Left hindlimb (tissue), 1 donor: Measurements from ENCODE around the gene PKLR.
"Not testable (repeated sequence)": the region's sequence is repeated elsewhere in the genome, so short reads cannot be mapped to it uniquely, and the experiment has no call there.

Source experiments
- DNase-seq: peaks from one replicate; pipeline ENCODE4 v3.0.0-alpha.2; 2018

Gene PKLR

GRCh38 chr1:155316922-155317321 lies 15.7 kb upstream of the PKLR start:
- no peak for DNase-seq

DNA sequence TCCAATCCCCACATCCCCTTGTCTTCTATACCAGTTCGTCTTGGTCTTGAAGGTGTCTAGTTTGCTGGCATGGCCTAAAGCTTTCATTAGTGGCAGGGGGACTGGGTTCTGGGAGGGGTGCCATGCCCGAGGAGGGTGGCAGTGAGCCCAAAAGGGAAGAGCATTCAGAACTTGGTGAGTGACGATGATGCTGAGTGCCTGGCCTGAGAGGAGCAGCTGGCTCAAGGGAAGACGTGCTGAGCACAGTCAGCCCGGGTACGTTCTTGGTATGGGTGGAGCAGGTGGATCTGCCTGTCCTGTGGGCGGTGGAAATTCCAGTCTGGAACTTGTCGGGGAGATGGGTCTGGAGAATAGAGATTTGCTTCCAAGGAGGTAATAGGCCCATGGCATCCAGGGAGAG lies 12.0 kb upstream of the PKLR start:
- no peak for DNase-seq

DNA sequence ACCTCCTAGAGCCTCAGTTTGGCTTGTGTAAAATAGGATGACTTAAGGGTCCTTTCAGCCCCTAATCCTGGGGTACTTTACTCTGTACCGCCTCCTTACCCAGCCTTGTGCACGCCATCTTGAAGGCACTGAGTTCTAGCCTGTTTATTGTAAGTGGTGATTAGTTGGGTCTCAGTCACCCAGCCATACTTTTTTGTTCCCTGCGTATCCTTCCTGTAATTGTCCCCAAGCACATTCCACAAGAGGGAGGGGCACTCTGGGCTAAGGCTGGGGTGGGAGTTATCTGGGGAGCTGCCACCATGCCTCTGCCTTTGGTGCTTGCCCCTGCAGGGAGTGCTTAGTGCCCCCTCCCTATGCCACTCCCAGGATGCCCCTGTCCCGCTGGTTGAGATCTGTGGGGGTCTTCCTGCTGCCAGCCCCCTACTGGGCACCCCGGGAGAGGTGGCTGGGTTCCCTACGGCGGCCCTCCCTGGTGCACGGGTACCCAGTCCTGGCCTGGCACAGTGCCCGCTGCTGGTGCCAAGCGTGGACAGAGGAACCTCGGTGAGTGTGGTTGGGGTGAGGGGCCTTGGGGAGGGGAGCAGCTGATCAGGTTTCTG lies 8.3 kb upstream of the PKLR start:
- no peak for DNase-seq

GRCh38 chr1:155308493-155309422 lies 7.5 kb upstream of the PKLR start, which contains the start of gene FDPS:
Gene FDPS (plus strand): TSS chr1:155308866. CDS start chr1:155309790, 924 bp downstream.
- DNase-seq = peak; percentile 99

GRCh38 chr1:155307247-155307740 lies 6.1 kb upstream of the PKLR start:
- DNase-seq = no peak

- no peak for DNase-seq
These were observed 4.7 kb upstream of the PKLR start for GRCh38 chr1:155305881-155306391.

DNA sequence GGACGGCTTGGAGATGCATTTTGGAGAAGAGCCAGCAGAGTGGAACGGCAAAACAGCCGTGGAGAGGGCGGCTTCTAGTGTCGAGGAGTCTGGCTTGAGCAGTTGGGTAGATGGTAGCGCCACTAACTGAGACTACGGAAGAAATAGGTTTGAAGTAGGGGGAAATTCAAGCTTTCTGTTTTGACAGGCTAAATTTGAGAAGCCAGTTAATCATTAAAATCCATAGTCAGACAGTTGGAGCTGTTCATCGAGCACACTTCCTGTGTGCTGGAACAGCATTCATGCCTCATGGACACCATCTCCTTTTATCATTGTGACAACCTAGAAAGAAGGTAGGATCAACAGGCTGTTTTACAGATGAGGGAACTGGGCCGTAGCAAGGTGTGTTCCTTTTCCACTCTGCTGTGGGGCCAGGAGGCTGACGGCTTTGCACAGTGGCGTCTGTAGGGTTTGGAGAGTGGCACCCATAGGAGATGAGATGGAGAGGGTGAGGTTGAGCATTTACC lies 3.4 kb upstream of the PKLR start:
- DNase-seq = no peak

- DNase-seq = no peak
These were observed 497 bp downstream of the PKLR start for GRCh38 chr1:155300553-155301329.

DNA sequence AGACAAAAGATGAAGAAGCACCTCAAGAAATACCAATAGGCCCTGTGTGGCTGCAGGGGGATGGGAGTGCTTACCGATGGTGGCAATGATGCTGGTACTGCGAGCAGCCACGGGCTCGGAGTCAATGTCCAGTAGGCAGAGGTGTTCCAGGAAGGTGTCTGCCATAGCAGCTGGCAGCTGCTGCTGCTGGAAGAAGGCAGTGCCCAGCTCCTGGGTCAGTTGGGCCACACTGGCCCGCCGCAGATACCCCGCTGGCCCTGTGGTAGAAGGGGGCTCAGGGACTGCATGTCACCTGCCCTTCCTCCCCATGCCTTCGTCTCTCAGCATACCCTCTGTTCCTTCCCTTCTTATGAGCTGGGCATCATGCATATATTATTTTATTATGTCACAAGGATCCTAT lies 1.2 kb downstream of the PKLR start:
- DNase-seq = no peak

DNA sequence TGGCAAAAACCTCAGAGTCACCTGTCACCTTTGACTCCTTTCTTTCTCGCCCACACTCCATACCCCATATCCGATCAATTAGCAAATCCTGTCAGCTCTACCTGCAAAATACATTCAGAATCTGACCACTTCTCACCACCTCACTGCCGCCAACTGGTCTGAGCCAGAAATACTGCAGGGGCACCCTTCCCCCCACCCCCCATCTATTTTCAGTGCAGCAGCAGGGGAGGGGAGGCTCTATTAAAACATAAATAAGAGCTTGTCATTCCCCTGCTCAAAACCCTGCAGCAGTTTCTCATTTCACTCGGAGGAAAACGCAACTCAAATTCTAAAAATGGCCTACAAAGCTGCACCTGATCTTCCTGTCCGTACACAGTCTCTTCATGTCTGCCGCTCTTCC lies 3.9 kb downstream of the PKLR start:
- no peak for DNase-seq

GRCh38 chr1:155296661-155297060 lies 4.6 kb downstream of the PKLR start:
- DNase-seq = no peak

GRCh38 chr1:155295942-155296267 lies 5.3 kb downstream of the PKLR start:
- DNase-seq = no peak

GRCh38 chr1:155295183-155295941 lies 5.9 kb downstream of the PKLR start:
- DNase-seq = no peak

- no peak for DNase-seq
These were observed 6.6 kb downstream of the PKLR start for GRCh38 chr1:155294520-155295182.

DNA sequence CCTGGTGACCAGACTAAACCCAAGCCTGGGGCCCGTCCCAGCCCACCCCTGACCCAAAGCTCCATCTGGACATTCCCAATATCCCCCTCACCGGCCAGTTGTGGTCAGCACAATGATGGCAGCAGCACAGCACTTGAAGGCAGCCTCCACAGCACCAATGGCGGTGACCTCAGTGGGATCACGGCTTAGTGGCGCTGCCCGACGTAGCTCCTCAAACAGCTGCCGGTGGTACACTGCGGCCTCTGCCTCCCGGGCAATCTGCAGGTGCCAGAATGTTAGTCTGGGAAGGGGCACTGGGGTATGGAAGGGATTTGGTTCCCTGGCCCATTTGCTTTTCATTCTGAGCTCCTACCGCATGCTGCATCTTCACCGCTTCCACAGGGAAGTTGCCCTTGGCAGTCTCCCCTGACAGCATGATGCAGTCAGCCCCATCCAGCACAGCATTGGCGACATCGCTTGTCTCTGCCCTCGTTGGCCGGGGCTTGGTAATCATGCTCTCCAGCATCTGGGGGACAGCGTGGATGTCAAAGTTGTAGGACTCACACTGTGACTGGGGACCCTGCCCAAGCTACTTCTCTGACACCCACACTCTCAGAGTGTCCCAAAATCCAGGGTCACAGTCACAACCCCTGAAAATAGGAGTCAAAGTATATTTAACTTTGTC lies 8.0 kb downstream of the PKLR start:
- DNase-seq = no peak

DNA sequence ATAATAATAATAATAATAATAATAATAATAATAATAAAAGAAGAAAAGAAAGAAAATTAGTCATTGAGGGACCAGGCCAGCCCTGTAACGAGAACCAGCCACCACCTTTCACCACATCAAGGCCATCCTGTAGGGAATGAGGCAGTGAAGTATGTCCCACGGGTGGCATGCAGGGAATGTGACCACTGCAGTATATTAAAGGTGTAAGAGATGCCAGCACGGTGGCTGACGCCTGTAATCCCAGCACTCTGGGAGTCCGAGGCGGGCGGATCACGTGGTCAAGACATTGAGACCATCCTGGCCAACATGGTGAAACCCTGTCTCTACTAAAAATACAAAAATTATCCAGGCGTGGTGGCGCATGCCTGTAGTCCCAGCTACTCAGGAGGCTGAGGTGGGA lies 10.2 kb downstream of the PKLR start:
- DNase-seq = not testable (repeated sequence)

GRCh38 chr1:155287987-155288543 lies 13.2 kb downstream of the PKLR start:
- DNase-seq = no peak

DNA sequence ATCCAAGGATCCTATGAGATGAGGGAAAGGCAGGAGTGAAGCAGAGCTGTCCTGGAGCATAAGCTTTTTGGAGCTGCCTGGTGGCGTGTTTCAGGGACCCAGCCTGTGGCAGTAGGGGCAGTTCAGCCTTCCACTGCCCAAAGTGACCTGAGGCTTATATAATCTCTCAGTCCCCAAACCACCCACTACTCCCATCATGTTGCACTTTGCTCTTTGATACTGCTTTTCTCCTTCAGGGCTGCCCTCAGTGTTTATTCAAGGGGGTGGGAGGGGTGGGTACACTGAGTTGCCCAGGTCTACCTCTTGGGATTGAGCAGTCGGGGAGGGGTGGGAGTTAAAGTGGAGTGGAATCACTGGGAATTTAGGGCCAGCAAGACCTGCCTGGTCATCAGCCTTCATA lies 14.7 kb downstream of the PKLR start:
- no peak for DNase-seq

GRCh38 chr1:155285631-155286044 lies 15.6 kb downstream of the PKLR start:
- no peak for DNase-seq

- DNase-seq = no peak
These were observed 16.2 kb downstream of the PKLR start for GRCh38 chr1:155285063-155285462.

- no peak for DNase-seq
These were observed 16.8 kb downstream of the PKLR start for GRCh38 chr1:155284476-155284875.
